Cardiac muscle cell (in vitro differentiated cells and primary cell): ENCODE data around the gene ERBB3. TPM values are rescaled to one million over a fixed set of nuclear protein-coding genes. Genes with fewer than 3 reads are reported as not detected.

Experiments used
- DNase-seq, 2 donors: peaks; one replicate each; pipeline versions ENCODE4 v3.0.0 to v3.0.0-alpha.2; 2010 to 2017; ENCODE audit warnings: low read depth in 1 of 2, low spot score in 1 of 2
- H3K27ac ChIP-seq: fragments of 200-600 bp; sonication (generic); 2 replicates; pipeline ENCODE4 v1.5.1; 2016
- H3K27me3 ChIP-seq: fragments of 200-600 bp; sonication (generic); 2 replicates; pipeline ENCODE4 v1.6.0; 2016; ENCODE audit warnings: control low read depth
- H3K36me3 ChIP-seq: fragments of 200-600 bp; sonication (generic); 2 replicates; pipeline ENCODE4 v1.5.1; 2016; ENCODE audit warnings: control low read depth
- H3K4me1 ChIP-seq: fragments of 200-600 bp; sonication (generic); 2 replicates; pipeline ENCODE4 v1.8.1; 2017; ENCODE audit warnings: low read depth, mild to moderate bottlenecking, mixed run types
- H3K4me3 ChIP-seq: fragments of 200-600 bp; sonication (generic); 2 replicates; pipeline ENCODE4 v1.5.1; 2016; ENCODE audit warnings: mild to moderate bottlenecking
- H3K9me3 ChIP-seq: fragments of 200-600 bp; sonication (generic); 2 replicates; pipeline ENCODE4 v1.5.1; 2017; ENCODE audit warnings: low read depth, mild to moderate bottlenecking, control low read depth
- polyA plus RNA-seq: library from polyadenylated mRNA; unstranded; fragments of >200 nt; fragmentation: Nextera tagmentation; extraction: Ambion mirVana; gene quantifications from 2 replicates; pipeline ENCODE4 v1.2.1, GENCODE V29; 2016
- total RNA-seq: library from RNA; depleted of rRNA; stranded (reverse); fragments of >200 nt; gene quantifications from 2 replicates; pipeline ENCODE4 v1.2.3, GENCODE V29; 2016
- TF ChIP-seq, protein P1 (sequence below): IDR thresholded peaks from 2 replicates; pipeline ENCODE4 v1.5.1; 2012; ENCODE audit warnings: low read depth, mild to moderate bottlenecking, low read length

Gene ERBB3
- total and polyA plus RNA-seq, 2 experiments from 2014 or later, result 10.5 to 22.0 TPM

DNA sequence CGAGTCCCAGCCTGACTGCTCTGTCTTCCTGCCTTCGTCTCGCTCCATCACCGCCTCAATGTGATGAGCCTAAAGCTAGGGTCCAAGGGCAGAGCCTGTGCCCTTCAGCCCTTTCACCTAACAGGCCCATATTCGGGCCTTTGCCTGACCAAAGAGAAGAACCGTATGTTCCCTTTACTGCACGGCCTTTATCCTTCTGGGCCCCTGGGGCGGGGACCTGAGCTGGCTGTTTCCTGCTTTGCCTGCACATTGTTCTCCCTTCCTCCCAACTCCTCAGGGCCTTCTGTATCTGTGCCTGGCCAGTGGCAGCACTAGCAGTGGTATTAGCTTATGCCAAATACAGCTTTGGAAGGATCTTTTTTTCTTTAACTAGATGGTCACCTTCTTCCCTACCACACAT, 63.9 kb downstream of the ERBB3 start:
- peaks cover 28% of the 10 kb centered on the region for H3K36me3 ChIP-seq
- H3K27ac ChIP-seq, result no peak overlapping the region
- no peaks in the 10 kb centered on the region for H3K27me3 ChIP-seq
- TF ChIP-seq, protein P1, sequence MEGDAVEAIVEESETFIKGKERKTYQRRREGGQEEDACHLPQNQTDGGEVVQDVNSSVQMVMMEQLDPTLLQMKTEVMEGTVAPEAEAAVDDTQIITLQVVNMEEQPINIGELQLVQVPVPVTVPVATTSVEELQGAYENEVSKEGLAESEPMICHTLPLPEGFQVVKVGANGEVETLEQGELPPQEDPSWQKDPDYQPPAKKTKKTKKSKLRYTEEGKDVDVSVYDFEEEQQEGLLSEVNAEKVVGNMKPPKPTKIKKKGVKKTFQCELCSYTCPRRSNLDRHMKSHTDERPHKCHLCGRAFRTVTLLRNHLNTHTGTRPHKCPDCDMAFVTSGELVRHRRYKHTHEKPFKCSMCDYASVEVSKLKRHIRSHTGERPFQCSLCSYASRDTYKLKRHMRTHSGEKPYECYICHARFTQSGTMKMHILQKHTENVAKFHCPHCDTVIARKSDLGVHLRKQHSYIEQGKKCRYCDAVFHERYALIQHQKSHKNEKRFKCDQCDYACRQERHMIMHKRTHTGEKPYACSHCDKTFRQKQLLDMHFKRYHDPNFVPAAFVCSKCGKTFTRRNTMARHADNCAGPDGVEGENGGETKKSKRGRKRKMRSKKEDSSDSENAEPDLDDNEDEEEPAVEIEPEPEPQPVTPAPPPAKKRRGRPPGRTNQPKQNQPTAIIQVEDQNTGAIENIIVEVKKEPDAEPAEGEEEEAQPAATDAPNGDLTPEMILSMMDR, result no peak
- H3K4me1 ChIP-seq, result no peaks in the 10 kb centered on the region
- no peaks in the 10 kb centered on the region for H3K9me3 ChIP-seq
- H3K4me3 ChIP-seq, result no peak overlapping the region
- no peak for DNase-seq

DNA sequence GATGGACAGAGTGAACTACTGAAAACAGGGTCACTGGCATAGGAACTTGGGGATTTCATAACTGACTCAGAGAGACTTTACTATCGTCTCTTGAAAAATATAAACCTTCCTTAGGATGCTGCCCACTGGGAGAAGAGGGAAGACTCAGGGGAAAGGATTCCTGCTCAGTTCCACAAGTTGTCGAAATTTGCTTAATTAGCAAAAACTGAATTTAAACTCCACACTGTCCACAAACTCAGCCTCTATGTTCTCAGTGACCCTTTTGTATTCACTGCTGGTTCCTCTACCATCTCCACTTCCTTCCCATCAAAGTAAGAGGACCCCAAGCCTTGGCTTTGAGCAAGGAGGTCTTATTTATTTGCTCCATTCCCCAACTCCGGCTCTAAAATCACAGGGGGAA, 65.3 kb downstream of the ERBB3 start:
- peaks cover 28% of the 10 kb centered on the region for H3K36me3 ChIP-seq
- H3K27ac ChIP-seq, result no peak overlapping the region
- no peak overlapping the region for H3K4me3 ChIP-seq
- TF ChIP-seq, protein P1, result no peak
- H3K4me1 ChIP-seq, result no peaks in the 10 kb centered on the region
- no peaks in the 10 kb centered on the region for H3K27me3 ChIP-seq
- H3K9me3 ChIP-seq, result no peaks in the 10 kb centered on the region
- no peak for DNase-seq

DNA sequence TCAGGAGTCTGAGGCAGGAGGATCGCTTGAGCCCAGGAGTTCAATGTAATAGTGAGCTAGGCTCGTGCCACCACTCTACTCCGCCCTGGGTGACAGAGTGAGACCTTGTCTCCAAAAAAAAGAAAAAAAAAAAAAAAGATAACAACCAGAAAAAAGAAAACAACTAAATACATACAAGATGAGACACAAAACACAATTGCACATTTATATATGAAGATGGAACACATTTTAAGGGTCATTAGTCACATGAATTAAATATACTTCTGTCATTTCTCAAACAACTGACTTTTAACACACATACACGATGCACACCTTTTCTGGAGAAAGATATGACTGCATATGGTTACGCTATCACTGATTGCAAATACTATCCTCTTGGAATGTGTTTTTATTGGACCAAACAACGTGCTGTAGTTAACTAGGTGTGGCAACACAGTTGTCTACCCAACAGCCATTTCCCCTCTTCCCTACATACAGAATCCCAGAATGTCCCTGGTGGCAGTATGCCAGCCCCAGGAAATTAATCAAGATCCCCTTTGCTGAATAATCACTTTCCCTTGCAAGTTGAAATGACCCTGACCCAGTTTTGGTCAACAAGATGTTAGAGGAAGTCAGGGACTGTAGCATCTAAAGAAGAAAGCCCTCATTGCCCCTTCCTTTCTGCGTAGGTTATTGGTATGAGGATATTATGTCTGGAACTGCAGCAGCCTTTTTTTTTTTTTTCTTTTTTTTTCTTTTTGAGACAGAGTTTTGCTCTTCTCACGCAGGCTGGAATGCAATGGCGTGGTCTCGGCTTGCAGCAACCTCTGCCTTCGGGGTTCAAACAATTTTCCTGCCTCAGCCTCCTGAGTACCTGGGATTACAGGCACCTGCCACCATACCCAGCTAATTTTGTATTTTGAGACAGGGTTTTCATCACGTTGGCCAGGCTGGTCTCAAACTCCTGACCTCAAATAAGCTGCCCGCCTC, 66.8 kb downstream of the ERBB3 start:
- Histone ChIP-seq H3K27ac (no peak overlapping the region), H3K36me3 (peaks cover 28% of the 10 kb centered on the region), H3K27me3 (no peaks in the 10 kb centered on the region), H3K4me3 (no peak overlapping the region), H3K9me3 (no peaks in the 10 kb centered on the region), H3K4me1 (no peaks in the 10 kb centered on the region)
- TF ChIP-seq, protein P1, result no peak
- peak in 1 of 2 donors; percentile 56 for DNase-seq

DNA sequence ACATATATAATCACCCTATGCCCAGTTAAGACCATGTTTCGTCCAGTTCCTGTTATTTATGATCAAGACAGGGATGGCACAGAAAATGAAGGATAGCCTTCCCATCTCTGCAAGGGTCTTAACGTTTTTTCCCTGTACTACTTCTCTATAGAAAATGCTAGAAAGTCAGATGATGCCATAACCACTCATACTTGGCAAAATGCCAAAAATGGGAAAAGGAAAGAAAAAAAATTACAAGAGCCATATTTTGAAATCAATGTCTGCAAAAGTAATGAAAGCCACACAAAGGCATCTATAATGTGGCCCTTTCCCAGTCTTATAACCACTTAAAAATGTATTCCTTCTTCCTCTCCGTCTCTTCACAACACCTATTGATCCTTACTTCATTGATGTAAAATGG, 70.6 kb downstream of the ERBB3 start:
- Histone ChIP-seq H3K9me3 (no peaks in the 10 kb centered on the region), H3K27ac (no peak overlapping the region), H3K27me3 (no peaks in the 10 kb centered on the region), H3K4me1 (peaks cover 6% of the 10 kb centered on the region), H3K36me3 (peaks cover 9% of the 10 kb centered on the region), H3K4me3 (no peak overlapping the region)
- TF ChIP-seq, protein P1, result no peak
- DNase-seq, result peak in 1 of 2 donors; percentile 62

DNA sequence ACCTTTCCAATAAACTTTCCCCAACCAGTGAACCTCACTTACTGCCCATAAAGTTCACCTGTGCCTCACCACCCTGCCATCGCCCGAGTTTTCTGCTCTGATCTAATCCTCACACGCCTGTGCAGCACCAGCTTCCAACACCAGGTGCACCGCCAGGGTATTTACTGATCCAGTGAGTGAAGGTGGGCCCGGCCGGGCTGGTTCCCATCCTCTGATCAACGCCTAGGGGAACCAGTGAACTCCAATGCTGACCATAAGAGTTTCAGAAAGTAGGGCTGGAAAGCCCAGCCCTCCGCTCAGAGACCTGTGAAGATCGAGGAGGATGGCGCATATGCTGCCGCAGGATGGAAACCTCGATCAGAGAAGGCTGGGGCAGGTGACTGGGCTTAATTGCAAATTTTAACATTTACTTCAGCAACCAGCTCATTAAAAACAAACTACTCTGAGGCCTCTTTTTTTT, 71.7 kb downstream of the ERBB3 start:
- Histone ChIP-seq H3K27me3 (no peaks in the 10 kb centered on the region), H3K4me3 (peak overlapping the region; percentile 79), H3K36me3 (peaks cover 9% of the 10 kb centered on the region), H3K27ac (peak overlapping the region; percentile 82), H3K9me3 (no peaks in the 10 kb centered on the region), H3K4me1 (peaks cover 6% of the 10 kb centered on the region)
- DNase-seq, result peak in 1 of 2 donors; percentile 41
- TF ChIP-seq, protein P1, result peak; percentile 23
